KOPT-K1 (cell line): Measurements from ENCODE around the gene PLA2G2F.
"Not testable (repeated sequence)": the region's sequence is repeated elsewhere in the genome, so short reads cannot be mapped to it uniquely, and the experiment has no call there.

ENCODE experiments used
- H3K27ac ChIP-seq: fragments of 200-600 bp; sonication (generic); 2 replicates; pipeline ENCODE4 v1.5.1; 2016; ENCODE audit warnings: antibody characterized with exemption, mild to moderate bottlenecking, low read depth, low read length; ENCODE audit not compliant: poor library complexity, severe bottlenecking
- H3K36me3 ChIP-seq: fragments of 200-600 bp; sonication (generic); 2 replicates; pipeline ENCODE4 v1.5.1; 2017; ENCODE audit warnings: antibody characterized with exemption, mild to moderate bottlenecking, low read length, moderate library complexity; ENCODE audit not compliant: insufficient read depth
- H3K9me3 ChIP-seq: fragments of 200-600 bp; sonication (generic); 2 replicates; pipeline ENCODE4 v1.5.1; 2017; ENCODE audit warnings: antibody characterized with exemption, low read length, mild to moderate bottlenecking; ENCODE audit not compliant: insufficient read depth, poor library complexity, severe bottlenecking

PLA2G2F gene

DNA sequence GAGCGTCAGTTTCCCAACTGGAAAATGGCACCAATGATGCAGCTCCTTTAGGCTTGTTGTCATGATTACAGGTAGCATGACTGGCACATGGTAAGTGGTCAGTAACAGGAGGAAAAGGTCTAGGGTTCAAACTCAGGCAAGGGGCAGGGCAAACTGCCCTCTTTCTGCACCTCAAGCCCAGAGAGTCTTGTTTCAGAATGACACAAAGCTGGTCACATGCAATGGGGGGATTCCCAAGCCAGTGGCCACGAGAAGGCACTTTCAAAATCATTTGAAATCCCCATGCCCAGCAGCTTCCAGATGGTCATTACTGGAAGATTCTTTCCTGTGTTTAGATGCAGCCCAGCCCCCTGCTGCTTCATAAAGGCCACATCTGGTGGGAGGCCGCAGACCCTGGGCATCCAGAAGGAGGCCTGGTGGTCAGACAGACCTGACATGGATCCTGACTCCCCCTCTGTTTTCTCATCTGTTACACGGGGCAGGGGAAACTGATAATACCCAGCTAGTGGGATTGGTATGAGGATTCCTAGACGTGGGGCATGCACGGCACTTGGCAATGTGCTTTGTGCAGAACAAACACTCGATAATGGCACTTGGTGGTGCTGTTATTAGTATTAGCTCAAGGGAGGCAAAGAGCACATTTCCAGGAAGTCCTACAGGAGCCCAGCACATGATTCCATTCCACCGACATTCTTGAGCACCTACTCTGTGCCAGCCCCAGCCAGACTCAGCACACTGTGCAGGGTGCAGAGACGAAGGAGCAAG, 12.9 kb upstream of the PLA2G2F start:
- H3K27ac ChIP-seq: no peak overlapping the region
- H3K9me3 ChIP-seq: peaks cover 10% of the 10 kb centered on the region

GRCh38 chr1:20126806-20127440, 12.2 kb upstream of the PLA2G2F start:
- Histone ChIP-seq H3K9me3 (peaks cover 10% of the 10 kb centered on the region), H3K36me3 (no peaks in the 10 kb centered on the region), H3K27ac (no peak overlapping the region)

More for the DNA sequence above, 12.9 kb upstream of the PLA2G2F start:
- H3K36me3 ChIP-seq: no peaks in the 10 kb centered on the region

- H3K27ac ChIP-seq, H3K36me3 ChIP-seq, H3K9me3 ChIP-seq: not testable (repeated sequence)
These were observed 8.6 kb upstream of the PLA2G2F start for GRCh38 chr1:20130518-20130917.

DNA sequence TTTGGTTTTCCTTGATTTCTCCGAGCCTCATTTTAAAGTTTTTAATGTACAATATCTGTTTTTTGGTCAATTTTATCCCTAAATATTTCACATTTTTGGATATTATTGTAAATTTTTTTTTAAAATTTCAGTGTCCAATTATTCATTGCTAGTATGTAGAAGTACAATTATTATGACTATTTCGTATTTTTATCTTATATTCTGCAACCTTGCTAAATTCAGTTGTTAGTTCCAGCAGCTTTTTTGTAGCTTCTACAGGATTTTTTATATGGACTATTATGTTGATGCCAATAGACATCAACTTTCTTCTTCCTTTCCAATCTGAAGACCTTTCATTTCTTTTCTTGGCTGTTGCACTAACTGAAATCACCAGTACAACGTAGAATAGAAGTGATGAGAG, 4.1 kb upstream of the PLA2G2F start:
- Histone ChIP-seq H3K9me3 (peaks cover under 1% of the 10 kb centered on the region), H3K27ac (no peak overlapping the region), H3K36me3 (no peaks in the 10 kb centered on the region)

- Histone ChIP-seq H3K36me3 (no peaks in the 10 kb centered on the region), H3K9me3 (no peaks in the 10 kb centered on the region), H3K27ac (no peak overlapping the region)
These were observed 2.9 kb upstream of the PLA2G2F start for GRCh38 chr1:20136249-20136648.

- H3K27ac ChIP-seq: no peak overlapping the region
- H3K9me3 ChIP-seq: no peaks in the 10 kb centered on the region
- no peaks in the 10 kb centered on the region for H3K36me3 ChIP-seq
These were observed 2.1 kb upstream of the PLA2G2F start for GRCh38 chr1:20137055-20137454.

- Histone ChIP-seq H3K36me3 (no peaks in the 10 kb centered on the region), H3K9me3 (no peaks in the 10 kb centered on the region), H3K27ac (no peak overlapping the region)
These were observed 1.5 kb upstream of the PLA2G2F start for GRCh38 chr1:20137604-20138003.

DNA sequence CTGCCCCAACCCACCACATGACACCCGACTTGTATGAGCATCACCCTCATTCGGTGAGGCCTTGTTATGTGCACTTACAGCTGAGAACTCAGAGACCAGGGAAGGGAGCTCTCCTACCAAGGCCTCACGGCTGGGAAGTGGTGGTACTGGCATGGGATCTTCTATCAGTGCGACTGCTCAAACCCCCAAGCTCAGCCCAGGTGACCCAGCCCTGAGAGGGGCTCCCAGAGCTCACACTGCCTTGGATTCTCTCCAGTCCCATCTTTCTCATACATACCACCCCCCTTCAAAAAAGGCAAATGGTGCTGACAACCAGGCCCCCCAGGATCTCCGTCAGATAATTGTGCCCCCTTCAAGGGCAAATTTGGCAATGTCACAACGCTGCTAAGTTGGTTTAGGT, 777 bp upstream of the PLA2G2F start:
- Histone ChIP-seq H3K9me3 (no peaks in the 10 kb centered on the region), H3K36me3 (no peaks in the 10 kb centered on the region), H3K27ac (no peak overlapping the region)

GRCh38 chr1:20139776-20140612, 871 bp downstream of the PLA2G2F start:
- Histone ChIP-seq H3K36me3 (no peaks in the 10 kb centered on the region), H3K27ac (no peak overlapping the region), H3K9me3 (no peaks in the 10 kb centered on the region)

DNA sequence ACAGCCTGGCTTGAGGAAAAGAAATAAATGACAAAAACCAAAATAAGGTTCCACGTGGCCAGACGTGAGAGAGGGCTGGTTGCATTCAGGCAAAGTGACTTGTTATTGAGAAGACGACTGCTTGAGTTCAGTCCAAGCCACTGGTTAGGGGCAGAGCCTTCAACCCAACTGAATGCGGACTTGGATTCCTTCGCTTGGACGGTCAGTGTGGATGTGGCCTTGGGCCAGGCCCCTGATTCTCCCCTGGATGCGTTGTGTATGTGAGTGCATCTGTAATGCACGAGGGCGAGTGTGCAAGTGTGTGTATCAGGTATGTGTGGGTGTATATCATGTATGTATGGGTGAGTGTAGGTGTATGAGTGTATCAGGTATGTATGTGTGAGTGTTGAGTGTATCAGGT, 1.9 kb downstream of the PLA2G2F start:
- H3K36me3 ChIP-seq: no peaks in the 10 kb centered on the region
- no peaks in the 10 kb centered on the region for H3K9me3 ChIP-seq
- no peak overlapping the region for H3K27ac ChIP-seq

DNA sequence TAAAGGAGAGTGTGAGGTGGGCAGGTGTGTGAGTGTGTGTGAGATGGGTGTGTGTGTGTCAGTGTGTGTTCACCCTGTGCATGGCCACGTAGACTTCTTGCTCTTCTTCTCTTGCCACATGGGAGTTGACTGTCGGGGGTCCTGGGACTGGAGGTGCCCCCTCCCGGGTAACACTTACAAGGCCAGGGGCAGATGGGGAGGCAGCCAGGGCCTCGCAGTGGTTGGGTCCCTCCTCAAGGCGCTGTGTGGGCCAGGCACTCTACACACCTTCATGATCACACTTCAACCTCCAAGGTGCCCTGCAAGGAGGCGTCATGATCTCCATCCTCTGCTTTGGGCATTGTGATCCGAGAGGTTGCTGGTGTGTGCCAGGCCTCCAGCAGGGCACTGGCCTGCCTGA, 2.3 kb downstream of the PLA2G2F start:
- H3K9me3 ChIP-seq: no peaks in the 10 kb centered on the region
- no peaks in the 10 kb centered on the region for H3K36me3 ChIP-seq
- no peak overlapping the region for H3K27ac ChIP-seq

GRCh38 chr1:20142001-20142710, 3.0 kb downstream of the PLA2G2F start:
- Histone ChIP-seq H3K27ac (no peak overlapping the region), H3K36me3 (no peaks in the 10 kb centered on the region), H3K9me3 (no peaks in the 10 kb centered on the region)

DNA sequence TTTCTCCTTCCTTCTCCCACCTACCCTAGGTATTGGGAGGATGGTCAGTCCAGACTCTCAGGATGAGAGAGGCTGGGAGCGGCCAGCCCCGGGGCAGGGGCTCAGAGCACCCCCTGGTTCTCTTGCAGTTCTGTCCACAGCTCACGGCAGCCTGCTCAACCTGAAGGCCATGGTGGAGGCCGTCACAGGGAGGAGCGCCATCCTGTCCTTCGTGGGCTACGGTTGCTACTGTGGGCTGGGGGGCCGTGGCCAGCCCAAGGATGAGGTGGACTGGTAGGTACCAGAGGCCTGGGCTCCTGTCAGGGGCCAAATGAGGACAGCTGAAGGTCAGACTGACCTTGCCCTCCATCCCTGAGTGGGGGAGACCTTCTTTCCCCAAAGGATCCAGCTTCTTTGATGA, 4.2 kb downstream of the PLA2G2F start:
- Histone ChIP-seq H3K9me3 (no peaks in the 10 kb centered on the region), H3K27ac (no peak overlapping the region), H3K36me3 (no peaks in the 10 kb centered on the region)

GRCh38 chr1:20143734-20144565, 4.8 kb downstream of the PLA2G2F start:
- H3K9me3 ChIP-seq: no peaks in the 10 kb centered on the region
- no peak overlapping the region for H3K27ac ChIP-seq
- no peaks in the 10 kb centered on the region for H3K36me3 ChIP-seq
